Nephron progenitor cell (in vitro differentiated cells): ENCODE measurements around the gene LDAH.

Experiments
- DNase-seq: peaks from one replicate; pipeline ENCODE4 v3.0.0; 2021
- H3K27ac Mint-ChIP-seq: 2 replicates; pipeline ENCODE4 v1.8.0; 2021; ENCODE audit warnings: mild to moderate bottlenecking, moderate library complexity, mixed read lengths
- H3K27me3 Mint-ChIP-seq: 2 replicates; pipeline ENCODE4 v1.8.0; 2021; ENCODE audit warnings: mild to moderate bottlenecking, low read depth, mixed read lengths; ENCODE audit not compliant: poor library complexity
- H3K36me3 Mint-ChIP-seq: 2 replicates; pipeline ENCODE4 v1.8.0; 2021; ENCODE audit warnings: low read depth, mixed read lengths
- H3K4me1 Mint-ChIP-seq: 2 replicates; pipeline ENCODE4 v1.8.0; 2021; ENCODE audit warnings: mixed read lengths
- H3K4me3 Mint-ChIP-seq: 2 replicates; pipeline ENCODE4 v1.8.0; 2021; ENCODE audit warnings: mild to moderate bottlenecking, moderate library complexity, mixed read lengths
- H3K9me3 Mint-ChIP-seq: 2 replicates; pipeline ENCODE4 v1.8.0; 2021; ENCODE audit warnings: mild to moderate bottlenecking, moderate library complexity, mixed read lengths
- CTCF ChIP-seq: fragments of 200-600 bp; sonication (generic); IDR thresholded peaks from 2 replicates; pipeline ENCODE4 v1.5.0; 2021; ENCODE audit warnings: antibody characterized with exemption

LDAH gene

GRCh38 chr2:20671736-20672080, 151.2 kb downstream of the LDAH start:
- no peak for TF ChIP-seq CTCF
- H3K27me3 Mint-ChIP-seq: peaks cover 86% of the 10 kb centered on the region
- peaks cover 24% of the 10 kb centered on the region for H3K4me1 Mint-ChIP-seq
- no peaks in the 10 kb centered on the region for H3K9me3 Mint-ChIP-seq
- peak overlapping the region; percentile 70 for H3K4me3 Mint-ChIP-seq
- H3K36me3 Mint-ChIP-seq: no peaks in the 10 kb centered on the region
- H3K27ac Mint-ChIP-seq: no peak overlapping the region
- DNase-seq: no peak

GRCh38 chr2:20671036-20671735, 151.7 kb downstream of the LDAH start:
- H3K27me3 Mint-ChIP-seq: peaks cover 91% of the 10 kb centered on the region
- TF ChIP-seq CTCF: no peak
- no peaks in the 10 kb centered on the region for H3K36me3 Mint-ChIP-seq
- DNase-seq: peak; percentile 37
- peaks cover 27% of the 10 kb centered on the region for H3K4me1 Mint-ChIP-seq
- H3K9me3 Mint-ChIP-seq: no peaks in the 10 kb centered on the region
- H3K27ac Mint-ChIP-seq: no peak overlapping the region
- H3K4me3 Mint-ChIP-seq: no peak overlapping the region

- Mint-ChIP-seq H3K27me3 (peaks cover 95% of the 10 kb centered on the region), H3K27ac (no peak overlapping the region), H3K9me3 (no peaks in the 10 kb centered on the region), H3K36me3 (no peaks in the 10 kb centered on the region), H3K4me3 (peak overlapping the region; percentile 38), H3K4me1 (peaks cover 29% of the 10 kb centered on the region)
- DNase-seq: peak; percentile 48
- TF ChIP-seq CTCF: no peak
Observed at GRCh38 chr2:20670315-20671035, 152.4 kb downstream of the LDAH start.

- no peaks in the 10 kb centered on the region for H3K9me3 Mint-ChIP-seq
- TF ChIP-seq CTCF: no peak
- H3K4me1 Mint-ChIP-seq: peaks cover 28% of the 10 kb centered on the region
- no peak for DNase-seq
- H3K27ac Mint-ChIP-seq: no peak overlapping the region
- H3K4me3 Mint-ChIP-seq: peak overlapping the region; percentile 25
- H3K36me3 Mint-ChIP-seq: no peaks in the 10 kb centered on the region
- peaks cover 96% of the 10 kb centered on the region for H3K27me3 Mint-ChIP-seq
Observed at GRCh38 chr2:20669562-20670314, 153.2 kb downstream of the LDAH start.

- H3K36me3 Mint-ChIP-seq: no peaks in the 10 kb centered on the region
- no peak for TF ChIP-seq CTCF
- H3K4me3 Mint-ChIP-seq: peak overlapping the region; percentile 25
- DNase-seq: no peak
- no peaks in the 10 kb centered on the region for H3K9me3 Mint-ChIP-seq
- peaks cover 28% of the 10 kb centered on the region for H3K4me1 Mint-ChIP-seq
- H3K27ac Mint-ChIP-seq: no peak overlapping the region
- peaks cover 96% of the 10 kb centered on the region for H3K27me3 Mint-ChIP-seq
Observed at GRCh38 chr2:20668871-20669475, 153.9 kb downstream of the LDAH start.
